GM21786 (cell line): ENCODE data around the gene RIPK3.
"Not testable (repeated sequence)": the region's sequence is repeated elsewhere in the genome, so short reads cannot be mapped to it uniquely, and the experiment has no call there.

Experiments used
- ATAC-seq: cut with Tn5 transposase; IDR thresholded peaks from one replicate; pipeline ENCODE4 v1.9.1; 2021; ENCODE audit not compliant: unreplicated experiment

Gene RIPK3

GRCh38 chr14:24348186-24348585 is 8.4 kb upstream of the RIPK3 start:
- no peak for ATAC-seq

GRCh38 chr14:24347134-24347533 is 7.3 kb upstream of the RIPK3 start:
- no peak for ATAC-seq

- ATAC-seq: no peak
These were observed 4.2 kb upstream of the RIPK3 start for GRCh38 chr14:24343795-24344660.

- no peak for ATAC-seq
These were observed 3.1 kb upstream of the RIPK3 start for GRCh38 chr14:24342889-24343288.

GRCh38 chr14:24340606-24341005 is 815 bp upstream of the RIPK3 start:
- ATAC-seq: no peak

GRCh38 chr14:24338843-24339242 is 948 bp downstream of the RIPK3 start:
- ATAC-seq: no peak

GRCh38 chr14:24337824-24338175 is 2.0 kb downstream of the RIPK3 start:
- no peak for ATAC-seq

GRCh38 chr14:24337144-24337823 is 2.5 kb downstream of the RIPK3 start:
- ATAC-seq: no peak

- no peak for ATAC-seq
These were observed 4.2 kb downstream of the RIPK3 start for GRCh38 chr14:24335461-24336171.

- ATAC-seq: no peak
These were observed 5.1 kb downstream of the RIPK3 start, which contains the start of gene ADCY4 for GRCh38 chr14:24334431-24335291. ADCY4 (minus strand) TSS chr14:24335071; CDS start chr14:24334652, 419 bp downstream.

- peak; percentile 66 for ATAC-seq
These were observed 7.4 kb downstream of the RIPK3 start for GRCh38 chr14:24332268-24332993.

- ATAC-seq: no peak
These were observed 8.0 kb downstream of the RIPK3 start for GRCh38 chr14:24331731-24332267.

- ATAC-seq: no peak
These were observed 8.7 kb downstream of the RIPK3 start for GRCh38 chr14:24330973-24331674.

- no peak for ATAC-seq
These were observed 10.1 kb downstream of the RIPK3 start for GRCh38 chr14:24329736-24330135.

GRCh38 chr14:24329073-24329663 is 10.6 kb downstream of the RIPK3 start:
- no peak for ATAC-seq

GRCh38 chr14:24327914-24328313 is 11.9 kb downstream of the RIPK3 start:
- ATAC-seq: not testable (repeated sequence)

- no peak for ATAC-seq
These were observed 12.5 kb downstream of the RIPK3 start for GRCh38 chr14:24327303-24327702.

GRCh38 chr14:24325963-24326362 is 13.8 kb downstream of the RIPK3 start:
- ATAC-seq: no peak

- ATAC-seq: no peak
These were observed 14.7 kb downstream of the RIPK3 start for GRCh38 chr14:24325041-24325530.
